Panc1 (cell line): ENCODE results near the gene AP1S2. TPM values are rescaled to one million over a fixed set of nuclear protein-coding genes. Genes with fewer than 3 reads are reported as not detected.
"Not testable (repeated sequence)": the region's sequence is repeated elsewhere in the genome, so short reads cannot be mapped to it uniquely, and the experiment has no call there.

Source experiments
- ATAC-seq: fragments of 200-7000 bp; cut with Tn5 transposase; 2 replicates; pipeline ENCODE4 v1.9.1; 2020; ENCODE audit warnings: mild to moderate bottlenecking, moderate library complexity
- BruUV-seq: library from RNA; stranded (reverse); fragments of 400-500 nt; replicated peaks from 2 replicates; lab custom pipeline; 2021; lab: Mats Ljungman, UMichigan
- CTCF ChIA-PET: fragments of 300-600 bp; sonication (Branson Sonifier 250); formaldehyde crosslinking; loops from one replicate; lab custom pipeline; 2022; ENCODE audit warnings: antibody characterized with exemption; lab: Charles Lee
- POLR2A ChIA-PET: fragments of 300-600 bp; sonication (Branson Sonifier 250); formaldehyde crosslinking; loops from one replicate; lab custom pipeline; 2022; ENCODE audit warnings: antibody characterized with exemption; lab: Charles Lee
- DNase-seq: peaks from one replicate; pipeline ENCODE4 v3.0.0-alpha.2; 2010; ENCODE audit warnings: low read depth, low spot score
- H3K27ac ChIP-seq: 2 replicates; pipeline ENCODE4 v1.5.1; 2011; ENCODE audit warnings: mild to moderate bottlenecking, low read length, inconsistent platforms
- H3K27me3 ChIP-seq: fragments of 200-500 bp; sonication (Bioruptor generic); 2 replicates; pipeline ENCODE4 v1.6.0; 2014; ENCODE audit warnings: low read length, inconsistent platforms; ENCODE audit not compliant: control insufficient read depth, insufficient read depth
- H3K36me3 ChIP-seq: fragments of 200-500 bp; sonication (Bioruptor generic); 2 replicates; pipeline ENCODE4 v1.5.1; 2014; ENCODE audit warnings: inconsistent platforms, mild to moderate bottlenecking, low read length, moderate library complexity; ENCODE audit not compliant: control insufficient read depth, insufficient read depth
- H3K4me1 ChIP-seq: 2 replicates; pipeline ENCODE4 v1.5.1; 2011; ENCODE audit warnings: inconsistent platforms, mild to moderate bottlenecking, low read length, moderate library complexity; ENCODE audit not compliant: control insufficient read depth, insufficient read depth
- H3K4me3 ChIP-seq, 2 experiments: 2 replicates each; pipeline ENCODE4 v1.5.1; 2011 to 2012; ENCODE audit warnings: low read depth in 2 of 2, low read length in 2 of 2, mild to moderate bottlenecking in 2 of 2, inconsistent platforms in 1 of 2, moderate library complexity in 1 of 2
- H3K9me3 ChIP-seq: fragments of 200-500 bp; sonication (Bioruptor generic); 2 replicates; pipeline ENCODE4 v1.5.1; 2014; ENCODE audit warnings: low read depth, mild to moderate bottlenecking, inconsistent platforms, low read length, moderate library complexity; ENCODE audit not compliant: control insufficient read depth, insufficient read depth
- POLR2AphosphoS5 ChIP-seq: IDR thresholded peaks from 2 replicates; pipeline ENCODE4 v1.6.1; 2012; ENCODE audit warnings: mild to moderate bottlenecking, low read depth, low read length, moderate library complexity
- SIN3A ChIP-seq: IDR thresholded peaks from 2 replicates; pipeline ENCODE4 v1.6.1; 2012; ENCODE audit warnings: low read depth, mild to moderate bottlenecking, low read length, moderate library complexity, borderline replicate concordance; ENCODE audit not compliant: insufficient read depth
- TCF7L2 ChIP-seq: IDR thresholded peaks from 2 replicates; pipeline ENCODE4 v1.6.1; 2011; ENCODE audit warnings: mild to moderate bottlenecking, low read depth, low read length, inconsistent platforms
- in situ Hi-C: cut with HindIII; loops from 2 replicates; pipeline ENCODE4 v1.10.0; 2016; ENCODE audit warnings: low sequenced_read_pairs, low pct_unique_long_range_greater_than_20kb
- intact Hi-C: fragments of 100-400 bp; cut with micrococcal nuclease; formaldehyde crosslinking; loops from one replicate; pipeline ENCODE4 v1.10.0; 2022; ENCODE audit not compliant: unreplicated experiment
- total RNA-seq: library from RNA; stranded (reverse); gene quantifications from one replicate; pipeline ENCODE4 v1.2.1, GENCODE V29; 2021; ENCODE audit not compliant: unreplicated experiment
- TF ChIP-seq, protein P1 (sequence below), 2 experiments: IDR thresholded peaks; 2 replicates each; pipeline ENCODE4 v1.6.1; 2011 to 2012; ENCODE audit warnings: low read depth in 2 of 2, control low read depth in 1 of 2, low read length in 1 of 2, mild to moderate bottlenecking in 1 of 2, moderate library complexity in 1 of 2; ENCODE audit not compliant: insufficient read depth in 1 of 2
- TF ChIP-seq, protein P2 (sequence below): fragments of 450-650 bp; IDR thresholded peaks from 2 replicates; pipeline ENCODE4 v1.5.1; 2017; ENCODE audit warnings: mild to moderate bottlenecking

AP1S2 gene
- total RNA-seq, 1 experiment from 2014 or later = 14.7 TPM

DNA sequence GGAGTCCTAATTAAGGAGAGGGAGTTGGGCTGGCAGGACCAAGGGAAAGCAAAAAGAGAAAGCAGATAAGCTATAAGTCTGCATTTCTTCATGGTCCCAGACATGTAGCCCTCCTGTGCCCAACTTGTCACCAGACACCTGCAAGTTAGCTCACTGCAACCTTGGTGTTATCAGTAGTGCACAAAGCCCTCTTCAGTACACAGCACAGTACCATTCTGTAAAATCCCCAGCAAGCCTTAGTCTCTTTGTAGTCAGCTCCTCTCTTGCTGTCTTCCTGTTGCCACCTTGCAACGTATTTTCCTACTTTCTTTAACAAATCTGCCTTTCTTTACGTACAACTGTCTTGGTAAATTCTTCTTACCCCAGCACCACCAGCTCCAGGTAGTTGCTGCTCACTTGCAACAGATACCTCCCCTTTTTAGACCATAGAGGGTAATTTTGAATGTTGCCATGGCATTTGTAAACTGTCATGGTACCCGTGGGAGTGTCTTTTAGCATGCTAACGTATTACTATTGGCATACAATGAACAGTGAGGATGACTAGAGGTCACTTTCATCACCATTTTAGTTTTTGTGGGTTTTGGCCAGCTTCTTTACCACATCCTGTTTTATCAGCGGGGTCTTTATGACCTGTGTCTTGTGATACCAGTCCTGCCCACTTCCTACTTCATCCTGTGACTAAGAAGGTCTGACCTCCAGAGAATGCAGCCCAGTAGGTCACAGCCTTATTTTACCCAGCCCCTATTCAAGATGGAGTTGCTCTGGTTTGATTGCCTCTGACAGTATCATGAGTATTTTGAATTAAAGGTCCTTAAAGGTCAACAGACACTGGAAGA is 28.3 kb upstream of the AP1S2 start:
- BruUV-seq = no TSS peak
- no peaks in the 10 kb centered on the region for H3K27me3 ChIP-seq
- H3K4me3 ChIP-seq = no peak overlapping the region
- H3K9me3 ChIP-seq = no peaks in the 10 kb centered on the region
- no peak for ATAC-seq
- in situ Hi-C loops (no loop called here), intact Hi-C loops (no loop called here)
- no peaks in the 10 kb centered on the region for H3K36me3 ChIP-seq
- POLR2A ChIA-PET = no interaction called here
- no peaks in the 10 kb centered on the region for H3K4me1 ChIP-seq
- TF ChIP-seq, protein P1, sequence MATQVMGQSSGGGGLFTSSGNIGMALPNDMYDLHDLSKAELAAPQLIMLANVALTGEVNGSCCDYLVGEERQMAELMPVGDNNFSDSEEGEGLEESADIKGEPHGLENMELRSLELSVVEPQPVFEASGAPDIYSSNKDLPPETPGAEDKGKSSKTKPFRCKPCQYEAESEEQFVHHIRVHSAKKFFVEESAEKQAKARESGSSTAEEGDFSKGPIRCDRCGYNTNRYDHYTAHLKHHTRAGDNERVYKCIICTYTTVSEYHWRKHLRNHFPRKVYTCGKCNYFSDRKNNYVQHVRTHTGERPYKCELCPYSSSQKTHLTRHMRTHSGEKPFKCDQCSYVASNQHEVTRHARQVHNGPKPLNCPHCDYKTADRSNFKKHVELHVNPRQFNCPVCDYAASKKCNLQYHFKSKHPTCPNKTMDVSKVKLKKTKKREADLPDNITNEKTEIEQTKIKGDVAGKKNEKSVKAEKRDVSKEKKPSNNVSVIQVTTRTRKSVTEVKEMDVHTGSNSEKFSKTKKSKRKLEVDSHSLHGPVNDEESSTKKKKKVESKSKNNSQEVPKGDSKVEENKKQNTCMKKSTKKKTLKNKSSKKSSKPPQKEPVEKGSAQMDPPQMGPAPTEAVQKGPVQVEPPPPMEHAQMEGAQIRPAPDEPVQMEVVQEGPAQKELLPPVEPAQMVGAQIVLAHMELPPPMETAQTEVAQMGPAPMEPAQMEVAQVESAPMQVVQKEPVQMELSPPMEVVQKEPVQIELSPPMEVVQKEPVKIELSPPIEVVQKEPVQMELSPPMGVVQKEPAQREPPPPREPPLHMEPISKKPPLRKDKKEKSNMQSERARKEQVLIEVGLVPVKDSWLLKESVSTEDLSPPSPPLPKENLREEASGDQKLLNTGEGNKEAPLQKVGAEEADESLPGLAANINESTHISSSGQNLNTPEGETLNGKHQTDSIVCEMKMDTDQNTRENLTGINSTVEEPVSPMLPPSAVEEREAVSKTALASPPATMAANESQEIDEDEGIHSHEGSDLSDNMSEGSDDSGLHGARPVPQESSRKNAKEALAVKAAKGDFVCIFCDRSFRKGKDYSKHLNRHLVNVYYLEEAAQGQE (IDR thresholded peaks at IDR 0.05; ENCODE audit: insufficient read depth in 1 of 2, low read depth in 2 of 2, low read length in 1 of 2) = no peak
- no peak for TF ChIP-seq POLR2AphosphoS5
- TF ChIP-seq, protein P2, sequence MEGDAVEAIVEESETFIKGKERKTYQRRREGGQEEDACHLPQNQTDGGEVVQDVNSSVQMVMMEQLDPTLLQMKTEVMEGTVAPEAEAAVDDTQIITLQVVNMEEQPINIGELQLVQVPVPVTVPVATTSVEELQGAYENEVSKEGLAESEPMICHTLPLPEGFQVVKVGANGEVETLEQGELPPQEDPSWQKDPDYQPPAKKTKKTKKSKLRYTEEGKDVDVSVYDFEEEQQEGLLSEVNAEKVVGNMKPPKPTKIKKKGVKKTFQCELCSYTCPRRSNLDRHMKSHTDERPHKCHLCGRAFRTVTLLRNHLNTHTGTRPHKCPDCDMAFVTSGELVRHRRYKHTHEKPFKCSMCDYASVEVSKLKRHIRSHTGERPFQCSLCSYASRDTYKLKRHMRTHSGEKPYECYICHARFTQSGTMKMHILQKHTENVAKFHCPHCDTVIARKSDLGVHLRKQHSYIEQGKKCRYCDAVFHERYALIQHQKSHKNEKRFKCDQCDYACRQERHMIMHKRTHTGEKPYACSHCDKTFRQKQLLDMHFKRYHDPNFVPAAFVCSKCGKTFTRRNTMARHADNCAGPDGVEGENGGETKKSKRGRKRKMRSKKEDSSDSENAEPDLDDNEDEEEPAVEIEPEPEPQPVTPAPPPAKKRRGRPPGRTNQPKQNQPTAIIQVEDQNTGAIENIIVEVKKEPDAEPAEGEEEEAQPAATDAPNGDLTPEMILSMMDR = no peak
- CTCF ChIA-PET = no interaction called here
- H3K27ac ChIP-seq = no peak overlapping the region
- no peak for DNase-seq

DNA sequence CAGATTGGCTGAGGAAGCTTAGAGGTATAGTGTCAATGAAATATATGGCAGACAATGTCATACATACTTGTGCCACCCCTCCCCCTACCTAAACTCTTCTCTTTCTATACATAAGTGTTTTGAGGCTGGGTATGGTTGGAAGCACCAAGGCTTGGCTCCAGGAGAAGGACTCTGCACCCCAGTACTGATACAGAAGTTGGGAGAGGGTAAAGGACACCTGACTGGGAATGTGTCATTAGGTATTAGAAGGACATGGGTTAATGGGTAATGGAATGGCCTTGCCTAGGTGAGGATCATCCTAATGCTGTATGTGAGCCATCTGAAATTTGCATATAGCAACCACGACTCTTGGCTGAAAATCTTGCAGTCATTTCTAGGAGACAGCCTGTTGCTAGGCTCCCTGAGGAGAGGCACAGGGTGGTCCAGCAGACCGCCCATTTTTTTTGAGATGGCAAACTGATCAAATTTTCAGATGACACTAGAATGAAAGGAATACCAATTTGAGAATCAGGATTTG is 26.8 kb upstream of the AP1S2 start:
- ATAC-seq (no peak), DNase-seq (no peak)
- Histone ChIP-seq H3K27ac (no peak overlapping the region), H3K4me1 (no peaks in the 10 kb centered on the region), H3K9me3 (no peaks in the 10 kb centered on the region), H3K27me3 (no peaks in the 10 kb centered on the region), H3K36me3 (no peaks in the 10 kb centered on the region), H3K4me3 (no peak overlapping the region)
- ChIA-PET POLR2A (no interaction called here), CTCF (no interaction called here)
- intact Hi-C loops (no loop called here), in situ Hi-C loops (no loop called here)
- no peak for TF ChIP-seq TCF7L2
- TF ChIP-seq SIN3A = no peak
- TF ChIP-seq, protein P1 (IDR thresholded peaks at IDR 0.05; ENCODE audit: insufficient read depth in 1 of 2, low read depth in 2 of 2, low read length in 1 of 2) = no peak
- TF ChIP-seq, protein P2 = no peak
- no peak for TF ChIP-seq POLR2AphosphoS5
- BruUV-seq = no TSS peak

DNA sequence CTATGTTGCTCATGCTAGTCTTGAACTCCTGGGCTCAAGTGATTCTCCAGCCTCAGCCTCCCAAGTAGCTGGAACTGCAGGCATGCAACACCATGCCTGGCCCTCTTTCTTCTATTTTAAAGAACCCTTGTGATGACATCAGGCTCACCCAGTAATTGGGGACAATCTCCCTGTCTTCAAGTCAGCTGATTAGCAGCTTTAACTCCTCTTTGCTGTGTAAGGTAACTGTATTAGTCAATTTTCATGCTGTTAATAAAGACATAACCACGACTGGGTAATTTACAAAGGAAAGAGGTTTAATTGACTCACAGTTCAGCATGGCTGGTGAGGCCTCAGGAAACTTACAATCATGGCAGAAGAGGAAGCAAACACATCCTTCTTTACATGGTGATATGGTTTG is 23.3 kb upstream of the AP1S2 start:
- DNase-seq, ATAC-seq, H3K4me1 ChIP-seq, in situ Hi-C loops, H3K27me3 ChIP-seq, H3K36me3 ChIP-seq, H3K27ac ChIP-seq, H3K4me3 ChIP-seq, H3K9me3 ChIP-seq, POLR2A ChIA-PET, CTCF ChIA-PET, intact Hi-C loops, BruUV-seq: not testable (repeated sequence)
